Tibial artery (tissue), 4 donors: ENCODE data around the gene SARS1.

Experiments
- DNase-seq, 2 donors: peaks; one replicate each; pipeline ENCODE4 v3.0.0-alpha.2; 2019
- H3K27ac ChIP-seq, 2 donors: fragments of 200-600 bp; sonication (generic) in 1 of 2; 1 replicate in 1 of 2; 2 replicates in 1 of 2; pipeline ENCODE4 v1.5.1; 2018 to 2019; ENCODE audit warnings: mild to moderate bottlenecking in 1 of 2
- H3K27me3 ChIP-seq, 2 donors: fragments of 200-600 bp; sonication (generic) in 1 of 2; one replicate each; pipeline versions ENCODE4 v1.5.1 to v1.6.0; 2016 to 2019
- H3K36me3 ChIP-seq, 3 donors: fragments of 200-600 bp; sonication (generic) in 2 of 3; one replicate each; pipeline ENCODE4 v1.5.1; 2016 to 2019; ENCODE audit warnings: mild to moderate bottlenecking in 2 of 3
- H3K4me1 ChIP-seq, 4 donors: fragments of 200-600 bp; sonication (generic) in 2 of 4; 1 replicate in 3 of 4; 2 replicates in 1 of 4; pipeline ENCODE4 v1.5.1; 2016 to 2019
- H3K4me3 ChIP-seq, 2 donors: fragments of 200-600 bp; sonication (generic) in 1 of 2; 1 replicate in 1 of 2; 2 replicates in 1 of 2; pipeline ENCODE4 v1.5.1; 2018 to 2019; ENCODE audit warnings: mild to moderate bottlenecking in 2 of 2
- H3K9me3 ChIP-seq, 3 donors: fragments of 200-600 bp; sonication (generic) in 1 of 3; one replicate each; pipeline ENCODE4 v1.5.1; 2016 to 2019
- CTCF ChIP-seq, 2 experiments: fragments of 200-600 bp in 1 of 2; fragments of 450-650 bp in 1 of 2; IDR thresholded peaks; one replicate each; pipeline ENCODE4 v1.5.1; 2017 to 2019; ENCODE audit warnings: antibody characterized with exemption in 2 of 2, mild to moderate bottlenecking in 1 of 2, moderate library complexity in 1 of 2
- intact Hi-C: fragments of 100-400 bp; cut with DNase I; formaldehyde crosslinking; loops from one replicate; pipeline ENCODE4 v1.15.0; 2023; ENCODE audit warnings: low total_unique reads

The SARS1 gene

GRCh38 chr1:109243860-109244552, 30.3 kb downstream of the SARS1 start:
- Histone ChIP-seq H3K36me3 (peaks cover 0 to 5% (median 3%) of the 10 kb centered on the region in 3 donors), H3K9me3 (no peaks in the 10 kb centered on the region), H3K27me3 (peaks cover 0 to 7% of the 10 kb centered on the region in 2 donors), H3K4me1 (peaks cover 0 to 35% (median 25%) of the 10 kb centered on the region in 4 donors), H3K4me3 (no peak overlapping the region), H3K27ac (no peak overlapping the region)
- DNase-seq: no peak
- TF ChIP-seq CTCF (IDR thresholded peaks at IDR 0.05): no peak
- intact Hi-C loops: no loop called here

DNA sequence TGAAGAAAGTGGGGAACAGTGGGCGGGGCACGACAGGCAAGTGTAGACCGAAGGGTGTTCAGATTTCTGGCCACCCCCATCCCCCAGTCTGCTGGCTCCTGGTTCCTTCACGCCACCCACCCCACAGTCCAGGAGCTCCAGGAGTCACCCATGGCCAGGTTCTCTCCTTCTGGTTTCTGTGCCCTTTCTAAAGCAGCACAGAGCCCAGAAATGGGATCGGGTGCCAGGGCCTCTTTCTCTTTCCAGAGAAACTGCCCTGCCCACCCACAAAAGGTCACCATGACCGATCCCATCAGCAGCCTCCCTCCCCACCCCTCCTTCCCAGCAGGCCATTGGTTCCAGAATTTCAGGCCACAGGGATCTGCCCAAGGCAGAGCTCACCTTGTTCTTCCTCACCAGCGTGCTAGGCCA, 32.4 kb downstream of the SARS1 start:
- peaks cover 0 to 29% (median 23%) of the 10 kb centered on the region in 4 donors for H3K4me1 ChIP-seq
- H3K4me3 ChIP-seq: no peak overlapping the region
- peak in 1 of 2 donors; percentile 9 for DNase-seq
- no peaks in the 10 kb centered on the region for H3K36me3 ChIP-seq
- no peak overlapping the region for H3K27ac ChIP-seq
- intact Hi-C loops: no loop called here
- no peaks in the 10 kb centered on the region for H3K9me3 ChIP-seq
- no peak for TF ChIP-seq CTCF (IDR thresholded peaks at IDR 0.05)
- peaks cover 0 to 7% of the 10 kb centered on the region in 2 donors for H3K27me3 ChIP-seq

GRCh38 chr1:109247401-109248365, 34.0 kb downstream of the SARS1 start:
- intact Hi-C loops: no loop called here
- peaks cover 0 to 5% of the 10 kb centered on the region in 2 donors for H3K27me3 ChIP-seq
- no peak overlapping the region for H3K4me3 ChIP-seq
- peaks cover 0 to 17% (median 11%) of the 10 kb centered on the region in 4 donors for H3K4me1 ChIP-seq
- no peak for TF ChIP-seq CTCF (IDR thresholded peaks at IDR 0.05)
- DNase-seq: peak in 1 of 2 donors; percentile 10
- no peak overlapping the region for H3K27ac ChIP-seq
- no peaks in the 10 kb centered on the region for H3K9me3 ChIP-seq
- no peaks in the 10 kb centered on the region for H3K36me3 ChIP-seq

DNA sequence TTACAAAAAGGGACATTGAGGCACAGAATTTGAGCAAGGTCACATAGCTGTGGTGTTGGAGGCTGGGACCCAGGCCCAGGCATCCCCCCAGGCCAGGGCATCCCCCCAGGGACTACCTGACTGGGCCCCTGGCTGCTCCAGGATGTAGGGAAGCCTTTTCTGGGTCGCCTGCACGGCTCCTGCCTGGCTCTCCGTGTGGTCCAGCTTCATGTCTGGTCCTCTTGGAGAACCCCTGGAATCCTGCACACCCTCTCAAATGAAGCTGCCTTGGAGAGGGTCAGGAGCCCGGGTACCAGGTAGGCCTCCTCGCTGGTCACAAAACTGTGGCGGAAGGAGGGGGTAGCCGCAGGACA, 34.7 kb downstream of the SARS1 start:
- intact Hi-C loops: no loop called here
- TF ChIP-seq CTCF (IDR thresholded peaks at IDR 0.05): no peak
- Histone ChIP-seq H3K4me3 (no peak overlapping the region), H3K36me3 (no peaks in the 10 kb centered on the region), H3K27me3 (peaks cover 0 to 5% of the 10 kb centered on the region in 2 donors), H3K4me1 (peaks cover 0 to 22% (median 15%) of the 10 kb centered on the region in 4 donors), H3K27ac (no peak overlapping the region), H3K9me3 (no peaks in the 10 kb centered on the region)
- DNase-seq: no peak

DNA sequence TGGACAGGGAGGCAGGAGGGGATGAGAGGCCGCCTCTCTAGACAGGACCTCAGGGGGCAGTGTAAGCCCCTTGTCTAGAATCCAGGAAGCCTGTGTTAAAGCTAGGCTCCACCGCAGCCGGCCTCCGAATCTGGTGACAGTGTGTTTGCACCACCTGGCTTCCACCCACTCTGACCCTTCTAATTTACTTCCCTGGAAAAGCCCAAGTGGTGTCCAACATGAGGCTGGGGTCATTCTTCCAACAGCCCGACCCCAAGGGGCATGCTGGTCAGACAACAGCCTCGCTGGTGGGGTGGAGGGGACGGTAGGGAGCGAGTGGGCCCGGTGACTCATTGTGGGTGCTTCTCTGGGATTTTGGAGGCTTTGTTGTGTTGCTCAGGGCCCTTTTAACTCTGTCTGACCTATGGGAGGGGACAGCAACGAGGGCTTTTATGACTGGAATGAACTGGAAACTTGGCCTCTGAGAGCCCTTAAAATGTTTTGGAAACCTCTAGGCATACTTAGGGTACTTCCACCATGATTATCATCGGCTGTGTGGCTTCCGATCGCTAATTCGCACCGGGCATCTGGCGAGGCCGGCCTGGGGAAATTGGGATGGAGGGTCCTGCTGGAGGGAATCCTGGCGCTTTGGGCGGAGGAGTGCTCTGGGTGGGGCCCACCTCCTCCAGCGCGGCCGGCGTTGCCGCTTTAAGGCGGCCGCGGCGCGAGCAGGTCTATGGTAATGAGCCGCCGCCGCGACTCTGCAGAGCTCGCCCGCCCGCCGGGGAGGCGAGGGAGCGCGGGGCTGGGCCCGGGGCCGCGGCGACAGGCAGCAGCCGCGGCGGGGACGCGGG, 35.3 kb downstream of the SARS1 start, which contains the start of gene CELSR2:
Gene CELSR2, plus strand, starts transcription at position 743 of the 833 bp plus-strand sequence. CDS start 541 bp downstream, outside the sequence.
- peak in 1 of 2 donors; percentile 74 for DNase-seq

More for the DNA sequence above, 35.3 kb downstream of the SARS1 start, which contains the start of gene CELSR2:
- Histone ChIP-seq H3K4me1 (peaks cover 0 to 28% (median 21%) of the 10 kb centered on the region in 4 donors), H3K27me3 (peaks cover 0 to 5% of the 10 kb centered on the region in 2 donors), H3K36me3 (no peaks in the 10 kb centered on the region), H3K27ac (peak within 1 kb of the TSS in 1 of 2 donors; percentile 10), H3K4me3 (peak within 1 kb of the TSS; percentile 56 to 80), H3K9me3 (no peaks in the 10 kb centered on the region)
- no peak for TF ChIP-seq CTCF (IDR thresholded peaks at IDR 0.05)
- intact Hi-C loops: no loop called here
